H1 (cell line): ENCODE results near the gene NANOGP8. TPM values are rescaled to one million over a fixed set of nuclear protein-coding genes. Genes with fewer than 3 reads are reported as not detected.

Experiments used
- SUZ12 ChIP-seq: fragments of 200-600 bp; sonication (generic); IDR thresholded peaks from 2 replicates; pipeline ENCODE4 v1.6.1; 2012; ENCODE audit warnings: mild to moderate bottlenecking, inconsistent platforms, low read length, moderate library complexity, mixed read lengths
- polyA plus RNA-seq, 7 experiments: library from polyadenylated mRNA; depleted of rRNA in 3 of 7; stranded (reverse) in 5 of 7; unstranded in 2 of 7; fragments of >200 nt in 5 of 7; fragments of 200-250 nt in 2 of 7; gene quantifications; 1 replicate in 5 of 7; 2 replicates in 1 of 7; 4 replicates in 1 of 7; pipeline versions ENCODE4 v1.2.1 to v1.2.3, GENCODE V29; 2011 to 2013; ENCODE audit warnings: missing spikeins in 2 of 7, mixed read lengths in 2 of 7
- total RNA-seq: library from RNA; stranded (reverse); fragmentation: NEBNext Ultra II Directional; extraction: Animal tissue kit (Norgen Biotek cat#: 25700); gene quantifications from 2 replicates; pipeline ENCODE4 v1.2.1, GENCODE V29; 2021
- TF ChIP-seq, protein P1 (sequence below): fragments of 300-600 bp; sonication (generic); IDR thresholded peaks from 2 replicates; pipeline ENCODE4 v1.7.1; 2012; ENCODE audit warnings: low read length, moderate library complexity, mild to moderate bottlenecking, inconsistent platforms; ENCODE audit not compliant: insufficient replicate concordance

NANOGP8 gene
- total and polyA plus RNA-seq, 2 of the 8 experiments (the other 6 are each of a cell fraction or from before 2014, with no cell fraction given) = 23.3 to 40.6 TPM

DNA sequence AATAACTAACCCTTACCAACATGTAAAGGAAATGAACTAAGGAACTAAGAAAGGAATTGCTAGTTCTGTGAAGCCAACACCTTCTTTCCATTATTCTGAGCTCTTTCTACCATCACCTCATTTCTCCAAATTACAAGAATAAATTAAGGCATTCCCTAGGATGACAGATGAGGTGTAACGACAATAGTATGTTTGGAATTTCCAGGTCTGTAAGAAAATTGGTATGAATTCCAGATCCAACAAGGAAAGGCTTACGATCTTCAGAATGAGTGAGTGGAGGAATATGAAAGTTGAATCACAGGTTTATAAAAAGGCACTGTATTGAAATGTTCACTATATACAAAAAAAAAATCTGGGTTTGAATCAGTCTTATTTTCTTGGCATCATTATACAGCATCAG lies 4.5 kb upstream of the NANOGP8 start (continued):
- TF ChIP-seq, protein P1, sequence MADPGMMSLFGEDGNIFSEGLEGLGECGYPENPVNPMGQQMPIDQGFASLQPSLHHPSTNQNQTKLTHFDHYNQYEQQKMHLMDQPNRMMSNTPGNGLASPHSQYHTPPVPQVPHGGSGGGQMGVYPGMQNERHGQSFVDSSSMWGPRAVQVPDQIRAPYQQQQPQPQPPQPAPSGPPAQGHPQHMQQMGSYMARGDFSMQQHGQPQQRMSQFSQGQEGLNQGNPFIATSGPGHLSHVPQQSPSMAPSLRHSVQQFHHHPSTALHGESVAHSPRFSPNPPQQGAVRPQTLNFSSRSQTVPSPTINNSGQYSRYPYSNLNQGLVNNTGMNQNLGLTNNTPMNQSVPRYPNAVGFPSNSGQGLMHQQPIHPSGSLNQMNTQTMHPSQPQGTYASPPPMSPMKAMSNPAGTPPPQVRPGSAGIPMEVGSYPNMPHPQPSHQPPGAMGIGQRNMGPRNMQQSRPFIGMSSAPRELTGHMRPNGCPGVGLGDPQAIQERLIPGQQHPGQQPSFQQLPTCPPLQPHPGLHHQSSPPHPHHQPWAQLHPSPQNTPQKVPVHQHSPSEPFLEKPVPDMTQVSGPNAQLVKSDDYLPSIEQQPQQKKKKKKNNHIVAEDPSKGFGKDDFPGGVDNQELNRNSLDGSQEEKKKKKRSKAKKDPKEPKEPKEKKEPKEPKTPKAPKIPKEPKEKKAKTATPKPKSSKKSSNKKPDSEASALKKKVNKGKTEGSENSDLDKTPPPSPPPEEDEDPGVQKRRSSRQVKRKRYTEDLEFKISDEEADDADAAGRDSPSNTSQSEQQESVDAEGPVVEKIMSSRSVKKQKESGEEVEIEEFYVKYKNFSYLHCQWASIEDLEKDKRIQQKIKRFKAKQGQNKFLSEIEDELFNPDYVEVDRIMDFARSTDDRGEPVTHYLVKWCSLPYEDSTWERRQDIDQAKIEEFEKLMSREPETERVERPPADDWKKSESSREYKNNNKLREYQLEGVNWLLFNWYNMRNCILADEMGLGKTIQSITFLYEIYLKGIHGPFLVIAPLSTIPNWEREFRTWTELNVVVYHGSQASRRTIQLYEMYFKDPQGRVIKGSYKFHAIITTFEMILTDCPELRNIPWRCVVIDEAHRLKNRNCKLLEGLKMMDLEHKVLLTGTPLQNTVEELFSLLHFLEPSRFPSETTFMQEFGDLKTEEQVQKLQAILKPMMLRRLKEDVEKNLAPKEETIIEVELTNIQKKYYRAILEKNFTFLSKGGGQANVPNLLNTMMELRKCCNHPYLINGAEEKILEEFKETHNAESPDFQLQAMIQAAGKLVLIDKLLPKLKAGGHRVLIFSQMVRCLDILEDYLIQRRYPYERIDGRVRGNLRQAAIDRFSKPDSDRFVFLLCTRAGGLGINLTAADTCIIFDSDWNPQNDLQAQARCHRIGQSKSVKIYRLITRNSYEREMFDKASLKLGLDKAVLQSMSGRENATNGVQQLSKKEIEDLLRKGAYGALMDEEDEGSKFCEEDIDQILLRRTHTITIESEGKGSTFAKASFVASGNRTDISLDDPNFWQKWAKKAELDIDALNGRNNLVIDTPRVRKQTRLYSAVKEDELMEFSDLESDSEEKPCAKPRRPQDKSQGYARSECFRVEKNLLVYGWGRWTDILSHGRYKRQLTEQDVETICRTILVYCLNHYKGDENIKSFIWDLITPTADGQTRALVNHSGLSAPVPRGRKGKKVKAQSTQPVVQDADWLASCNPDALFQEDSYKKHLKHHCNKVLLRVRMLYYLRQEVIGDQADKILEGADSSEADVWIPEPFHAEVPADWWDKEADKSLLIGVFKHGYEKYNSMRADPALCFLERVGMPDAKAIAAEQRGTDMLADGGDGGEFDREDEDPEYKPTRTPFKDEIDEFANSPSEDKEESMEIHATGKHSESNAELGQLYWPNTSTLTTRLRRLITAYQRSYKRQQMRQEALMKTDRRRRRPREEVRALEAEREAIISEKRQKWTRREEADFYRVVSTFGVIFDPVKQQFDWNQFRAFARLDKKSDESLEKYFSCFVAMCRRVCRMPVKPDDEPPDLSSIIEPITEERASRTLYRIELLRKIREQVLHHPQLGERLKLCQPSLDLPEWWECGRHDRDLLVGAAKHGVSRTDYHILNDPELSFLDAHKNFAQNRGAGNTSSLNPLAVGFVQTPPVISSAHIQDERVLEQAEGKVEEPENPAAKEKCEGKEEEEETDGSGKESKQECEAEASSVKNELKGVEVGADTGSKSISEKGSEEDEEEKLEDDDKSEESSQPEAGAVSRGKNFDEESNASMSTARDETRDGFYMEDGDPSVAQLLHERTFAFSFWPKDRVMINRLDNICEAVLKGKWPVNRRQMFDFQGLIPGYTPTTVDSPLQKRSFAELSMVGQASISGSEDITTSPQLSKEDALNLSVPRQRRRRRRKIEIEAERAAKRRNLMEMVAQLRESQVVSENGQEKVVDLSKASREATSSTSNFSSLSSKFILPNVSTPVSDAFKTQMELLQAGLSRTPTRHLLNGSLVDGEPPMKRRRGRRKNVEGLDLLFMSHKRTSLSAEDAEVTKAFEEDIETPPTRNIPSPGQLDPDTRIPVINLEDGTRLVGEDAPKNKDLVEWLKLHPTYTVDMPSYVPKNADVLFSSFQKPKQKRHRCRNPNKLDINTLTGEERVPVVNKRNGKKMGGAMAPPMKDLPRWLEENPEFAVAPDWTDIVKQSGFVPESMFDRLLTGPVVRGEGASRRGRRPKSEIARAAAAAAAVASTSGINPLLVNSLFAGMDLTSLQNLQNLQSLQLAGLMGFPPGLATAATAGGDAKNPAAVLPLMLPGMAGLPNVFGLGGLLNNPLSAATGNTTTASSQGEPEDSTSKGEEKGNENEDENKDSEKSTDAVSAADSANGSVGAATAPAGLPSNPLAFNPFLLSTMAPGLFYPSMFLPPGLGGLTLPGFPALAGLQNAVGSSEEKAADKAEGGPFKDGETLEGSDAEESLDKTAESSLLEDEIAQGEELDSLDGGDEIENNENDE = no peak
- no peak for TF ChIP-seq SUZ12
